Panc1 (cell line): ENCODE results near the gene C1orf56.

Source experiments
- POLR2AphosphoS5 ChIP-seq: IDR thresholded peaks from 2 replicates; pipeline ENCODE4 v1.6.1; 2012; ENCODE audit warnings: mild to moderate bottlenecking, low read depth, low read length, moderate library complexity
- SIN3A ChIP-seq: IDR thresholded peaks from 2 replicates; pipeline ENCODE4 v1.6.1; 2012; ENCODE audit warnings: low read depth, mild to moderate bottlenecking, low read length, moderate library complexity, borderline replicate concordance; ENCODE audit not compliant: insufficient read depth
- TF ChIP-seq, protein P1 (sequence below): fragments of 450-650 bp; IDR thresholded peaks from 2 replicates; pipeline ENCODE4 v1.5.1; 2017; ENCODE audit warnings: mild to moderate bottlenecking

DNA sequence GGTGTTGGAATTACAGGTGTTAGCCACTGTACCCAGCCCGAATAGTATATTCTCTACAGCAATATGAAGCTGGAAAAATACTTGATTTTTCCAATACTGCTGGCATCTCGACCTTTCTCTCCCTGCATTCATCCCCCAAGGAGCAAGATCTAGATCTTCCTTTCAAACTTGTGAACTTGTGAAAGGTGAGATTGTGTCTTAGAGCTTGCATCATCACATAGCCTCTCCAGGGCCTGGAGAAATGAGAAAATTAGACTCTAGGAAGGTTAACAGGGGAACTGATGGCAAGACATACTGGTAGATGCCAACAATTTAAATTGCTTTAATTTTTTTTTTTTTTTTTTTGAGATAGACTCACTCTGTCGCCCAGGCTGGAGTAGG, 37.2 kb upstream of the C1orf56 start:
- TF ChIP-seq POLR2AphosphoS5 (no peak), SIN3A (no peak)
- TF ChIP-seq, protein P1, sequence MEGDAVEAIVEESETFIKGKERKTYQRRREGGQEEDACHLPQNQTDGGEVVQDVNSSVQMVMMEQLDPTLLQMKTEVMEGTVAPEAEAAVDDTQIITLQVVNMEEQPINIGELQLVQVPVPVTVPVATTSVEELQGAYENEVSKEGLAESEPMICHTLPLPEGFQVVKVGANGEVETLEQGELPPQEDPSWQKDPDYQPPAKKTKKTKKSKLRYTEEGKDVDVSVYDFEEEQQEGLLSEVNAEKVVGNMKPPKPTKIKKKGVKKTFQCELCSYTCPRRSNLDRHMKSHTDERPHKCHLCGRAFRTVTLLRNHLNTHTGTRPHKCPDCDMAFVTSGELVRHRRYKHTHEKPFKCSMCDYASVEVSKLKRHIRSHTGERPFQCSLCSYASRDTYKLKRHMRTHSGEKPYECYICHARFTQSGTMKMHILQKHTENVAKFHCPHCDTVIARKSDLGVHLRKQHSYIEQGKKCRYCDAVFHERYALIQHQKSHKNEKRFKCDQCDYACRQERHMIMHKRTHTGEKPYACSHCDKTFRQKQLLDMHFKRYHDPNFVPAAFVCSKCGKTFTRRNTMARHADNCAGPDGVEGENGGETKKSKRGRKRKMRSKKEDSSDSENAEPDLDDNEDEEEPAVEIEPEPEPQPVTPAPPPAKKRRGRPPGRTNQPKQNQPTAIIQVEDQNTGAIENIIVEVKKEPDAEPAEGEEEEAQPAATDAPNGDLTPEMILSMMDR: no peak
